Caki2 (cell line): ENCODE data around the gene PIEZO2. TPM values are rescaled to one million over a fixed set of nuclear protein-coding genes. Genes with fewer than 3 reads are reported as not detected.

ENCODE experiments used
- DNase-seq: peaks from one replicate; pipeline ENCODE4 v3.0.0-alpha.2; 2015; ENCODE audit warnings: low read depth
- in situ Hi-C: cut with HindIII; loops from 2 replicates; pipeline ENCODE4 v1.10.0; 2016; ENCODE audit warnings: low sequenced_read_pairs, low pct_unique_long_range_greater_than_20kb, mixed read lengths
- total RNA-seq: library from RNA; depleted of rRNA; stranded (reverse); fragments of >200 nt; shearing (Covaris generic); gene quantifications from 2 replicates; pipeline ENCODE4 v1.2.3, GENCODE V29; 2014; ENCODE audit warnings: low replicate concordance

The PIEZO2 gene
- total RNA-seq, 1 experiment from 2014 or later = 2.8 TPM

- in situ Hi-C loops = no loop called here
- DNase-seq = no peak
Measured at GRCh38 chr18:10726198-10727068, 422.9 kb downstream of the PIEZO2 start.

- DNase-seq = no peak
- in situ Hi-C loops = no loop called here
Measured at GRCh38 chr18:10724666-10725065, 424.7 kb downstream of the PIEZO2 start.

- in situ Hi-C loops = no loop called here
- DNase-seq = no peak
Measured at GRCh38 chr18:10723496-10723895, 425.9 kb downstream of the PIEZO2 start.

- in situ Hi-C loops = no loop called here
Measured at GRCh38 chr18:10718809-10719208, 430.6 kb downstream of the PIEZO2 start.

GRCh38 chr18:10715791-10716190 lies 433.6 kb downstream of the PIEZO2 start:
- in situ Hi-C loops = no loop called here
- peak; percentile 14 for DNase-seq

More at GRCh38 chr18:10718809-10719208, 430.6 kb downstream of the PIEZO2 start:
- no peak for DNase-seq

GRCh38 chr18:10713409-10713808 lies 436.0 kb downstream of the PIEZO2 start:
- no peak for DNase-seq
- in situ Hi-C loops = no loop called here

GRCh38 chr18:10707294-10707693 lies 442.1 kb downstream of the PIEZO2 start:
- in situ Hi-C loops = no loop called here

GRCh38 chr18:10705786-10706185 lies 443.6 kb downstream of the PIEZO2 start:
- no peak for DNase-seq
- in situ Hi-C loops = no loop called here

More at GRCh38 chr18:10707294-10707693, 442.1 kb downstream of the PIEZO2 start:
- no peak for DNase-seq

- no peak for DNase-seq
- in situ Hi-C loops = no loop called here
Measured at GRCh38 chr18:10705291-10705690, 444.1 kb downstream of the PIEZO2 start.

- DNase-seq = no peak
- in situ Hi-C loops = no loop called here
Measured at GRCh38 chr18:10702206-10702605, 447.2 kb downstream of the PIEZO2 start.

GRCh38 chr18:10690366-10690765 lies 459.0 kb downstream of the PIEZO2 start:
- no peak for DNase-seq
- in situ Hi-C loops = no loop called here

- DNase-seq = no peak
- in situ Hi-C loops = no loop called here
Measured at GRCh38 chr18:10690035-10690329, 459.4 kb downstream of the PIEZO2 start.

- in situ Hi-C loops = no loop called here
- DNase-seq = no peak
Measured at GRCh38 chr18:10689236-10690034, 459.9 kb downstream of the PIEZO2 start.

GRCh38 chr18:10688766-10689165 lies 460.6 kb downstream of the PIEZO2 start:
- in situ Hi-C loops = no loop called here
- DNase-seq = no peak

- DNase-seq = peak; percentile 77
- in situ Hi-C loops = no loop called here
Measured at GRCh38 chr18:10687161-10687925, 462.0 kb downstream of the PIEZO2 start.

- DNase-seq = no peak
- in situ Hi-C loops = no loop called here
Measured at GRCh38 chr18:10686308-10686707, 463.1 kb downstream of the PIEZO2 start.

- in situ Hi-C loops = no loop called here
- peak; percentile 37 for DNase-seq
Measured at GRCh38 chr18:10685484-10685883, 463.9 kb downstream of the PIEZO2 start.

- in situ Hi-C loops = no loop called here
- DNase-seq = no peak
Measured at GRCh38 chr18:10682368-10682714, 467.0 kb downstream of the PIEZO2 start.
